ENCODE data around the gene DRAM1. TPM values are rescaled to one million over a fixed set of nuclear protein-coding genes. Genes with fewer than 3 reads are reported as not detected.

Gene DRAM1
- total RNA-seq, 1 experiment from 2014 or later: 6.9 TPM

DNA sequence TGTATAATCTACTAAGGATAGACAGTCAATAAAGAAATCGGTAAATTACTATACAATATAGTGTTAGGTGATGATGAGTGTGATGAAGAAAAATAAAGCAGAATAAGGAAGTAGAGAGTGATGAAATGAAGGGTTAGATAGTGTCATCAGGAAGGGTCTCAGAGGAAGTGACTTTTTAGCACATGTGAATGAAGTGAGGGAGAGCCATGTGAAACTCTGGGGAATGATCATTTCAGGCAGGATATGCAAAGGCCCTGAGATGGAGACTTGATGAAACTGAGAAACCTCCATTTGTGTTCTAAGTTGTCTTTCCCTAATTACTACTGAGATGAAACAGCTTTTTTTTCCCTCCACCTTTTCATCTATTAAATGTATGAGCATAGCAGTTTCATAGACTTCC is 27.2 kb upstream of the DRAM1 start (continued):
- TF ChIP-seq, protein P1, sequence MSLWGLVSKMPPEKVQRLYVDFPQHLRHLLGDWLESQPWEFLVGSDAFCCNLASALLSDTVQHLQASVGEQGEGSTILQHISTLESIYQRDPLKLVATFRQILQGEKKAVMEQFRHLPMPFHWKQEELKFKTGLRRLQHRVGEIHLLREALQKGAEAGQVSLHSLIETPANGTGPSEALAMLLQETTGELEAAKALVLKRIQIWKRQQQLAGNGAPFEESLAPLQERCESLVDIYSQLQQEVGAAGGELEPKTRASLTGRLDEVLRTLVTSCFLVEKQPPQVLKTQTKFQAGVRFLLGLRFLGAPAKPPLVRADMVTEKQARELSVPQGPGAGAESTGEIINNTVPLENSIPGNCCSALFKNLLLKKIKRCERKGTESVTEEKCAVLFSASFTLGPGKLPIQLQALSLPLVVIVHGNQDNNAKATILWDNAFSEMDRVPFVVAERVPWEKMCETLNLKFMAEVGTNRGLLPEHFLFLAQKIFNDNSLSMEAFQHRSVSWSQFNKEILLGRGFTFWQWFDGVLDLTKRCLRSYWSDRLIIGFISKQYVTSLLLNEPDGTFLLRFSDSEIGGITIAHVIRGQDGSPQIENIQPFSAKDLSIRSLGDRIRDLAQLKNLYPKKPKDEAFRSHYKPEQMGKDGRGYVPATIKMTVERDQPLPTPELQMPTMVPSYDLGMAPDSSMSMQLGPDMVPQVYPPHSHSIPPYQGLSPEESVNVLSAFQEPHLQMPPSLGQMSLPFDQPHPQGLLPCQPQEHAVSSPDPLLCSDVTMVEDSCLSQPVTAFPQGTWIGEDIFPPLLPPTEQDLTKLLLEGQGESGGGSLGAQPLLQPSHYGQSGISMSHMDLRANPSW (CRISPR knock-in tag; conservative IDR thresholded peaks at IDR 0.05; ENCODE audit: low read depth): no peak

DNA sequence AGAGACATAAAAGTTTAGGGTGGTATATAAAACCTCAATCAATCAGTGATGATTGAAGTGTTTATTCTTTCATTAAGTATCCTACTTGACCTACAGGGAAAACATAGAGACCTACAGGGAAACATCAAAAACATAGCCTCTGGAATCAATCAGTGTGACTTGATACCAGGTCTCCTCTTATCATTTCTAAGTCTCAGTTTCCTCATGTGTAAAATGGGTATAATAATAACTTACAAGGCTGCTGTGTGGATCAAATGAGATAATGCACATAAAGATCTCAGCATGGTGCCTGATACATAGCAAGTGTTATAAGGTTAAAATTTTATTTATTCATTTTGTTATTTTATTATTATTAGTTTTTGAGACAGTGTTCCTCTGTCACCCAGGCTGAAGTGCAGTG is 24.4 kb upstream of the DRAM1 start:
- Mint-ChIP-seq H3K36me3 (no peaks in the 10 kb centered on the region), H3K9me3 (no peaks in the 10 kb centered on the region), H3K27ac (no peak overlapping the region), H3K4me3 (no peak overlapping the region), H3K27me3 (ENCODE audit: low read depth) (no peaks in the 10 kb centered on the region), H3K4me1 (peaks cover 9% of the 10 kb centered on the region)
- no peak for TF ChIP-seq MYBL2 (CRISPR knock-in tag; IDR thresholded peaks at IDR 0.05)
- no peak for TF ChIP-seq FOXP1 (CRISPR knock-in tag; IDR thresholded peaks at IDR 0.05; ENCODE audit: borderline replicate concordance)
- TF ChIP-seq EMX1 (CRISPR knock-in tag; IDR thresholded peaks at IDR 0.05): no peak
- TF ChIP-seq, protein P2, sequence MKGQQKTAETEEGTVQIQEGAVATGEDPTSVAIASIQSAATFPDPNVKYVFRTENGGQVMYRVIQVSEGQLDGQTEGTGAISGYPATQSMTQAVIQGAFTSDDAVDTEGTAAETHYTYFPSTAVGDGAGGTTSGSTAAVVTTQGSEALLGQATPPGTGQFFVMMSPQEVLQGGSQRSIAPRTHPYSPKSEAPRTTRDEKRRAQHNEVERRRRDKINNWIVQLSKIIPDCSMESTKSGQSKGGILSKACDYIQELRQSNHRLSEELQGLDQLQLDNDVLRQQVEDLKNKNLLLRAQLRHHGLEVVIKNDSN (CRISPR knock-in tag; IDR thresholded peaks at IDR 0.05): no peak
- TF ChIP-seq SMAD4 (CRISPR knock-in tag; IDR thresholded peaks at IDR 0.05): no peak
- TF ChIP-seq ELF4 (CRISPR knock-in tag; IDR thresholded peaks at IDR 0.05; ENCODE audit: low read depth): no peak
- DNase-seq (ENCODE audit: low spot score) (no peak), ATAC-seq (no peak)
- ChIA-PET POLR2A (no interaction called here), CTCF (no interaction called here)

DNA sequence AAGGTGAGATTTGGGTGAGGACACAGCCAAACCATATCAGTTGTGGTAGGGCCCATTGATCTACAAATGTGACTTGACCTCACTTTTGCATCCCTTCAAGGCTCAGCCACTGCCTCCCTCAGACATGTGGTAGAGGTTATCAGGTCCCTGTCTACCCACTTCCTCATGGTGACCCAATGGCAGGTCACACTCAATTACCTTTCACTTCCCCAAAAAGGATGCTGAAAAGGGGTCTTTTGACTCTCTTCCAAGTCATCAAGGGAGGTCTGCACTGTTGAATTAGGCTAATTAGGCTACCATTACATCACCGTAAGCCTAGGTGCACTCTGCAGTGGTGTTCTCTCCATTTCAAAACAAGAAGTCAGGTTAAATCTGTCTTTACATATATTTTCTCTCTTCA is 22.6 kb upstream of the DRAM1 start:
- ATAC-seq: no peak
- no peak for DNase-seq (ENCODE audit: low spot score)
- Mint-ChIP-seq H3K4me1 (peaks cover 9% of the 10 kb centered on the region), H3K27ac (no peak overlapping the region), H3K36me3 (no peaks in the 10 kb centered on the region), H3K9me3 (no peaks in the 10 kb centered on the region), H3K27me3 (ENCODE audit: low read depth) (no peaks in the 10 kb centered on the region), H3K4me3 (no peak overlapping the region)
- POLR2A ChIA-PET: no interaction called here
- CTCF ChIA-PET: interaction anchor here (1.2 to 1.6 kb wide), 3 partner anchors 15 to 31 kb away, joined by 3 to 5 read pairs (median 4); no protein-coding TSS in a partner anchor
- TF ChIP-seq, protein P3, sequence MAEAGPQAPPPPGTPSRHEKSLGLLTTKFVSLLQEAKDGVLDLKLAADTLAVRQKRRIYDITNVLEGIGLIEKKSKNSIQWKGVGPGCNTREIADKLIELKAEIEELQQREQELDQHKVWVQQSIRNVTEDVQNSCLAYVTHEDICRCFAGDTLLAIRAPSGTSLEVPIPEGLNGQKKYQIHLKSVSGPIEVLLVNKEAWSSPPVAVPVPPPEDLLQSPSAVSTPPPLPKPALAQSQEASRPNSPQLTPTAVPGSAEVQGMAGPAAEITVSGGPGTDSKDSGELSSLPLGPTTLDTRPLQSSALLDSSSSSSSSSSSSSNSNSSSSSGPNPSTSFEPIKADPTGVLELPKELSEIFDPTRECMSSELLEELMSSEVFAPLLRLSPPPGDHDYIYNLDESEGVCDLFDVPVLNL (CRISPR knock-in tag; IDR thresholded peaks at IDR 0.05; ENCODE audit: borderline replicate concordance, low read depth): no peak
- TF ChIP-seq, protein P4, sequence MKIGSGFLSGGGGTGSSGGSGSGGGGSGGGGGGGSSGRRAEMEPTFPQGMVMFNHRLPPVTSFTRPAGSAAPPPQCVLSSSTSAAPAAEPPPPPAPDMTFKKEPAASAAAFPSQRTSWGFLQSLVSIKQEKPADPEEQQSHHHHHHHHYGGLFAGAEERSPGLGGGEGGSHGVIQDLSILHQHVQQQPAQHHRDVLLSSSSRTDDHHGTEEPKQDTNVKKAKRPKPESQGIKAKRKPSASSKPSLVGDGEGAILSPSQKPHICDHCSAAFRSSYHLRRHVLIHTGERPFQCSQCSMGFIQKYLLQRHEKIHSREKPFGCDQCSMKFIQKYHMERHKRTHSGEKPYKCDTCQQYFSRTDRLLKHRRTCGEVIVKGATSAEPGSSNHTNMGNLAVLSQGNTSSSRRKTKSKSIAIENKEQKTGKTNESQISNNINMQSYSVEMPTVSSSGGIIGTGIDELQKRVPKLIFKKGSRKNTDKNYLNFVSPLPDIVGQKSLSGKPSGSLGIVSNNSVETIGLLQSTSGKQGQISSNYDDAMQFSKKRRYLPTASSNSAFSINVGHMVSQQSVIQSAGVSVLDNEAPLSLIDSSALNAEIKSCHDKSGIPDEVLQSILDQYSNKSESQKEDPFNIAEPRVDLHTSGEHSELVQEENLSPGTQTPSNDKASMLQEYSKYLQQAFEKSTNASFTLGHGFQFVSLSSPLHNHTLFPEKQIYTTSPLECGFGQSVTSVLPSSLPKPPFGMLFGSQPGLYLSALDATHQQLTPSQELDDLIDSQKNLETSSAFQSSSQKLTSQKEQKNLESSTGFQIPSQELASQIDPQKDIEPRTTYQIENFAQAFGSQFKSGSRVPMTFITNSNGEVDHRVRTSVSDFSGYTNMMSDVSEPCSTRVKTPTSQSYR (CRISPR knock-in tag; IDR thresholded peaks at IDR 0.05): no peak
- TF ChIP-seq NFE2L1 (CRISPR knock-in tag; IDR thresholded peaks at IDR 0.05) (no peak), MYBL2 (CRISPR knock-in tag; IDR thresholded peaks at IDR 0.05) (no peak), FOXJ3 (CRISPR knock-in tag; IDR thresholded peaks at IDR 0.05; ENCODE audit: borderline replicate concordance) (no peak)
- TF ChIP-seq, protein P5, sequence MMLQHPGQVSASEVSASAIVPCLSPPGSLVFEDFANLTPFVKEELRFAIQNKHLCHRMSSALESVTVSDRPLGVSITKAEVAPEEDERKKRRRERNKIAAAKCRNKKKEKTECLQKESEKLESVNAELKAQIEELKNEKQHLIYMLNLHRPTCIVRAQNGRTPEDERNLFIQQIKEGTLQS (CRISPR knock-in tag; conservative IDR thresholded peaks at IDR 0.05): no peak
- TF ChIP-seq, protein P6, sequence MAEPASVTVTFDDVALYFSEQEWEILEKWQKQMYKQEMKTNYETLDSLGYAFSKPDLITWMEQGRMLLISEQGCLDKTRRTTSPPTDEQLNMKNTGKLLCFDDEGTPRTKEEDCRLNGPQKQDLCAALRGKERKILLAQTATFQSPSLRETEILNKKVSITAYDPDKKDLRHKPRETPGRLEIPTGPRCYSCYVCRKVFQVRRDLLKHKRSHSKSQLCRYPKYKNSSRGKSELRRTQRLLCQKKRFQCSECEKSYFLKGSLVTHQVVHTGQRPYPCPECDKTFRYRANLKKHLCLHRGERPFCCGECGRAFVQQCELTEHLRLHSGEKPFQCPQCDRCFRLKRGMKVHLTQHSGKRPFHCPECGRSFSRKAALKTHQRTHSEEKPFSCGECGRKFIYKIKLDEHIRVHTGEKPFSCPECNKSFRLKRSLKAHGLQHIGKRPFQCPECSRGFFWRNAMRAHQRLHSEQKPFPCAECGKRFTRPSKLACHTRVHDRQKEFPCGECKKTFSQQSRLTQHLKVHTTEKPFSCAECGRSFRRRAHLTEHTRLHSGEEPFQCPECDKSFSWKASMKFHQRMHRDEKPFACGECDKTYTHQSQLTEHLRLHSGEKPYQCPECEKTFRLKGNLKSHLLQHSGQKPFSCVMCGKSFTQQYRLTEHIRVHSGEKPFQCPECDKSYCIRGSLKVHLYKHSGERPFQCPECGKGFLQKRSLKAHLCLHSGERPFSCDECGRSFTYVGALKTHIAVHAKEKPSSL (CRISPR knock-in tag; conservative IDR thresholded peaks at IDR 0.05): no peak

Measured in WTC11 (cell line).